Osteocyte (in vitro differentiated cells): ENCODE measurements around the gene DPP10. TPM values are rescaled to one million over a fixed set of nuclear protein-coding genes. Genes with fewer than 3 reads are reported as not detected.

Experiments used
- DNase-seq: peaks from one replicate; pipeline ENCODE4 v3.0.0; 2021; ENCODE audit warnings: mixed read lengths; ENCODE audit not compliant: unreplicated experiment; ENCODE audit errors: extremely low spot score
- H3K27ac Mint-ChIP-seq: one replicate; pipeline ENCODE4 v1.8.0; 2021; ENCODE audit warnings: mild to moderate bottlenecking, mixed read lengths; ENCODE audit not compliant: unreplicated experiment
- H3K27me3 Mint-ChIP-seq: one replicate; pipeline ENCODE4 v1.8.0; 2021; ENCODE audit warnings: mixed read lengths; ENCODE audit not compliant: unreplicated experiment
- H3K36me3 Mint-ChIP-seq: one replicate; pipeline ENCODE4 v1.8.0; 2021; ENCODE audit warnings: mixed read lengths; ENCODE audit not compliant: unreplicated experiment
- H3K4me1 Mint-ChIP-seq: one replicate; pipeline ENCODE4 v1.8.0; 2021; ENCODE audit warnings: mixed read lengths; ENCODE audit not compliant: unreplicated experiment
- H3K4me3 Mint-ChIP-seq: one replicate; pipeline ENCODE4 v1.8.0; 2021; ENCODE audit warnings: mild to moderate bottlenecking, moderate library complexity, mixed read lengths; ENCODE audit not compliant: unreplicated experiment
- H3K9me3 Mint-ChIP-seq: one replicate; pipeline ENCODE4 v1.8.0; 2021; ENCODE audit warnings: mixed read lengths; ENCODE audit not compliant: unreplicated experiment
- total RNA-seq: library from RNA; stranded (reverse); gene quantifications from 2 replicates; pipeline ENCODE4 v1.2.1, GENCODE V29; 2021
- TF ChIP-seq, protein P1 (sequence below): fragments of 200-600 bp; sonication (generic); IDR thresholded peaks from 2 replicates; pipeline ENCODE4 v1.5.0; 2021; ENCODE audit warnings: antibody characterized with exemption, mild to moderate bottlenecking, moderate library complexity

Gene DPP10
- total RNA-seq, 1 donor from 2014 or later: not detected

DNA sequence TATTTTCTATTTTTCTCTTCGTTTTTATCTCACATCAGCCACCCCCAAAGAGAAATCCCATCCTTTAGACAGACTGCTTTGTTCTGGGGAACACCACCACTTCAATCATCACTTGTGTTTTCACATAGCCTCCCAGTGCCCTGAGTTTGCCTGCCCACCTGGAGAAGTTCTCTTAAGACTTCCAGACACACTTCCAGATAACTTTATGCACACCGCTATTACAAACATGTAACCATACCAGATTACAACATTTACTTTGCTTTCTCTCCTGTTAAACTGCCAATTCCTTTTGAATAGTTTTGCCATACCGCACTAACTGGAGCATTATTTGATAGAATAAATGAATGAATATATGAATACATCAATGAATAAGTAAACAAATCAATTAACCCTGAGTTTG, 1353.6 kb downstream of the DPP10 start:
- peaks cover 27% of the 10 kb centered on the region for H3K9me3 Mint-ChIP-seq
- no peaks in the 10 kb centered on the region for H3K4me1 Mint-ChIP-seq
- H3K27ac Mint-ChIP-seq: no peak overlapping the region
- TF ChIP-seq, protein P1, sequence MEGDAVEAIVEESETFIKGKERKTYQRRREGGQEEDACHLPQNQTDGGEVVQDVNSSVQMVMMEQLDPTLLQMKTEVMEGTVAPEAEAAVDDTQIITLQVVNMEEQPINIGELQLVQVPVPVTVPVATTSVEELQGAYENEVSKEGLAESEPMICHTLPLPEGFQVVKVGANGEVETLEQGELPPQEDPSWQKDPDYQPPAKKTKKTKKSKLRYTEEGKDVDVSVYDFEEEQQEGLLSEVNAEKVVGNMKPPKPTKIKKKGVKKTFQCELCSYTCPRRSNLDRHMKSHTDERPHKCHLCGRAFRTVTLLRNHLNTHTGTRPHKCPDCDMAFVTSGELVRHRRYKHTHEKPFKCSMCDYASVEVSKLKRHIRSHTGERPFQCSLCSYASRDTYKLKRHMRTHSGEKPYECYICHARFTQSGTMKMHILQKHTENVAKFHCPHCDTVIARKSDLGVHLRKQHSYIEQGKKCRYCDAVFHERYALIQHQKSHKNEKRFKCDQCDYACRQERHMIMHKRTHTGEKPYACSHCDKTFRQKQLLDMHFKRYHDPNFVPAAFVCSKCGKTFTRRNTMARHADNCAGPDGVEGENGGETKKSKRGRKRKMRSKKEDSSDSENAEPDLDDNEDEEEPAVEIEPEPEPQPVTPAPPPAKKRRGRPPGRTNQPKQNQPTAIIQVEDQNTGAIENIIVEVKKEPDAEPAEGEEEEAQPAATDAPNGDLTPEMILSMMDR: no peak
- H3K36me3 Mint-ChIP-seq: no peaks in the 10 kb centered on the region
- no peaks in the 10 kb centered on the region for H3K27me3 Mint-ChIP-seq
- no peak overlapping the region for H3K4me3 Mint-ChIP-seq
- DNase-seq: no peak

DNA sequence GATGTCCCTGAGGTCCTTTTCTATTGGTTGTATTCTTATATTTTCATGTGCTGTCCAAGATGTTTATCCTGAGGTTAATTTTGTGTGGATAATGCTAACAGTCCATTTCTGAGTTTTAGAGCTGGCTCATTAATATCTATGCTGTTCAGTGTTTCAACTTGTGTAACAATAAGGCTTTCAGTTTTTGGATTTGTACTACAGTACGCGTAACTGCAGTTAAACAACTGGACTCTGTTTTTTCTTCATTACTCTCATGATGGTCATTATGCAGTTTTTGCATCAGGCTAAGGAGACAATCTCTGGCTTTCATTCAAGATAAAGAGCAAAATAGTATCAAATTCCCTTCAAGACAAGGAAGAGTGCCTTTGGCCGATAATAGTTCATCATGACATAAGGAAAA, 1364.8 kb downstream of the DPP10 start:
- DNase-seq: no peak

DNA sequence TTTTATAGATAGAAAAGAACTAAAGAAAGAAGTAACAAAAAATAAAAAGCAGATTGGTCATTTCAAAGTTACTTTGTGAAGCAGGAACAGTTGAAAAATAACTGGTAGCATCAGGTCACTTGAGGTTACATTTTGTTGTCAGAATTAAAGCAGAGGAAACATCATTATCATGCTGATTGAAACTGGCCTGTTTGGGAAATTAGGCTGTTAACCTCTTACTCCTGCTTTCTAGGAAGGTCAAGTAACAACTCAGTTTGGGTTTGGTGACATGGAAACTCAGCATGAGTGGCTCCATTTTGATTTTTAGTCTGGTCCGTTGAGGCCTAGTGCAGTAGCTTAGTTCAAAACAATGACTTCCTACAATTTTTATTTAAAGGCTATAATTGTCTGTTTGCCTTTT, 1383.5 kb downstream of the DPP10 start:
- DNase-seq: no peak
- Mint-ChIP-seq H3K27me3 (no peaks in the 10 kb centered on the region), H3K36me3 (no peaks in the 10 kb centered on the region), H3K4me1 (no peaks in the 10 kb centered on the region), H3K4me3 (no peak overlapping the region), H3K9me3 (peaks cover 18% of the 10 kb centered on the region), H3K27ac (no peak overlapping the region)
- TF ChIP-seq, protein P1: no peak

More for the DNA sequence above, 1364.8 kb downstream of the DPP10 start:
- TF ChIP-seq, protein P1: no peak
- peaks cover 23% of the 10 kb centered on the region for H3K9me3 Mint-ChIP-seq
- no peak overlapping the region for H3K27ac Mint-ChIP-seq
- H3K36me3 Mint-ChIP-seq: no peaks in the 10 kb centered on the region
- no peaks in the 10 kb centered on the region for H3K27me3 Mint-ChIP-seq
- no peak overlapping the region for H3K4me3 Mint-ChIP-seq
- no peaks in the 10 kb centered on the region for H3K4me1 Mint-ChIP-seq

DNA sequence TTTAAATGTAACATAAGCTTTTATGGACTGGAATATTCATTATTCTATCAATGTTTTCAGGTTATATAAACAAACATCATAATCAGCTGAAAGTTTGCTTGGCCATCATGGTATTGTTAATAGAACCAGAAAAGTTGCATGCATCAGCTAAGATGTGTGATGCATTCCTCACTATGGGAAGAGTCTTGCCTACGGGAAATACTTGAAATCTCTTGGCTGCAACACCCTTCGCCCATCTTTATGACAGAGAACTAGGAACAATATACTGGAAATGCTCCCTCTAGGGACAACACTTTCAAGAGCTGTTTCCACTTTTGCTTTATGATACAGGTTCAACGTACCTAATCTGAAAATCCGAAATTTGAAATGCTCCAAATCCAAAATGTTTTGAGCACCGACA, 1390.8 kb downstream of the DPP10 start:
- Mint-ChIP-seq H3K9me3 (peaks cover 11% of the 10 kb centered on the region), H3K4me1 (no peaks in the 10 kb centered on the region), H3K27me3 (no peaks in the 10 kb centered on the region), H3K4me3 (no peak overlapping the region), H3K36me3 (no peaks in the 10 kb centered on the region), H3K27ac (no peak overlapping the region)
- TF ChIP-seq, protein P1: no peak
- DNase-seq: no peak

DNA sequence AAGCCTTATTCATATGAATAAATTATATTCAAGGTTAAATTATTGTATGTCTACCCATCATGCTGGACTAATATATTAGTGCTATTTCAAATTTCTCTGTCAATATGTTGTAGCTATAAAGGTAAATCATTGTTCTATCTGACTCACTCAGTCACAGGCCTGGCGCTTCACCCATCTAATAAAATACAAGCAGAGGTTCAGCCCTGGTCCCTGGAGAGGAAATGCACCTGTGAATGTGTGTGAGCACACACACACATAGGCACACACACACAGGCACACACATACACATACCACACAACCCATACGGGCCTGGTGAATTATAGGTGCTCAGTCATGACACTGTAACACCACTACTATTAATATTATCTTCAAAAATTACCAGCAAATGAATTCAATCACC, 1396.1 kb downstream of the DPP10 start:
- H3K4me3 Mint-ChIP-seq: no peak overlapping the region
- no peak overlapping the region for H3K27ac Mint-ChIP-seq
- TF ChIP-seq, protein P1: no peak
- H3K4me1 Mint-ChIP-seq: no peaks in the 10 kb centered on the region
- DNase-seq: no peak
- no peaks in the 10 kb centered on the region for H3K27me3 Mint-ChIP-seq
- H3K9me3 Mint-ChIP-seq: peaks cover 15% of the 10 kb centered on the region
- H3K36me3 Mint-ChIP-seq: no peaks in the 10 kb centered on the region
